K562 (cell line): ENCODE data around the gene LACTB. TPM values are rescaled to one million over a fixed set of nuclear protein-coding genes. Genes with fewer than 3 reads are reported as not detected.

Experiments
- BRF1 ChIP-seq: IDR thresholded peaks from 3 replicates; pipeline ENCODE4 v1.6.1; 2011; ENCODE audit warnings: borderline replicate concordance, mild to moderate bottlenecking; ENCODE audit not compliant: insufficient read length; ENCODE audit errors: extremely low read depth
- CHCHD3 ChIP-seq: fragments of 250-450 bp; sonication (Bioruptor Pico); IDR thresholded peaks from 2 replicates; pipeline ENCODE4 v2.1.2; 2022; ENCODE audit warnings: mild to moderate bottlenecking
- EHMT2 ChIP-seq: fragments of 450-650 bp; IDR thresholded peaks from 2 replicates; pipeline ENCODE4 v1.6.1; 2018; ENCODE audit warnings: antibody characterized with exemption
- FOXM1 ChIP-seq, 2 experiments: fragments of 450-650 bp in 1 of 2; sonication (generic) in 1 of 2; formaldehyde crosslinking in 1 of 2; IDR thresholded peaks; 2 replicates each; pipeline versions ENCODE4 v1.6.1 to v1.9.0; 2017 to 2022; ENCODE audit warnings: low read depth in 2 of 2, mild to moderate bottlenecking in 2 of 2, missing genetic modification reagents in 1 of 2, moderate library complexity in 1 of 2
- NCOA4 ChIP-seq: fragments of 450-650 bp; IDR thresholded peaks from 2 replicates; pipeline ENCODE4 v1.6.1; 2018; ENCODE audit warnings: mild to moderate bottlenecking; ENCODE audit not compliant: partially characterized antibody
- NR2C1 ChIP-seq, 2 experiments: fragments of 450-650 bp; IDR thresholded peaks; 2 replicates each; pipeline ENCODE4 v1.6.1; 2017; ENCODE audit warnings: mild to moderate bottlenecking in 2 of 2, antibody characterized with exemption in 1 of 2, inconsistent platforms in 1 of 2, missing compliant biosample characterization in 1 of 2, missing genetic modification characterization in 1 of 2
- TAL1 ChIP-seq: fragments of 450-650 bp; IDR thresholded peaks from 2 replicates; pipeline ENCODE4 v1.6.1; 2016; ENCODE audit warnings: mild to moderate bottlenecking
- YBX1 ChIP-seq: fragments of 450-650 bp; IDR thresholded peaks from 2 replicates; pipeline ENCODE4 v1.7.1; 2016; ENCODE audit warnings: mild to moderate bottlenecking
- ZNF316 ChIP-seq: fragments of 450-650 bp; IDR thresholded peaks from 2 replicates; pipeline ENCODE4 v1.6.1; 2016
- polyA plus RNA-seq, 8 experiments: library from polyadenylated mRNA; depleted of rRNA in 4 of 8; stranded (reverse) in 5 of 8; unstranded in 3 of 8; fragments of >200 nt; fragmentation: Nextera tagmentation in 2 of 8; fragmentation: Illumina TruSeq in 1 of 8; extraction: Ambion mirVana in 2 of 8; extraction: Trizol in 1 of 8; gene quantifications; 2 replicates each; pipeline versions ENCODE4 v1.2.1 to v1.2.3, GENCODE V29; 2011 to 2014; ENCODE audit warnings: inconsistent platforms in 1 of 8, missing spikeins in 1 of 8
- total RNA-seq, 7 experiments: library from RNA; depleted of rRNA in 6 of 7; stranded (reverse); fragments of >200 nt in 6 of 7; fragmentation: Illumina TruSeq in 2 of 7; extraction: Trizol in 2 of 7; gene quantifications; 2 replicates each; pipeline versions ENCODE4 v1.2.1 to v1.2.3, GENCODE V29; 2011 to 2021; ENCODE audit warnings: low replicate concordance in 1 of 7
- TF ChIP-seq, protein P1 (sequence below): sonication (generic); formaldehyde crosslinking; IDR thresholded peaks from 2 replicates; pipeline ENCODE4 v1.8.1; 2023; ENCODE audit warnings: missing genetic modification reagents, mild to moderate bottlenecking, borderline replicate concordance
- TF ChIP-seq, protein P2 (sequence below): fragments of 250-450 bp; sonication (Bioruptor Pico); IDR thresholded peaks from 2 replicates; pipeline ENCODE4 v1.4.0; 2020
- TF ChIP-seq, protein P3 (sequence below): sonication (generic); IDR thresholded peaks from 2 replicates; pipeline ENCODE4 v1.6.1; 2016
- TF ChIP-seq, protein P4 (sequence below): fragments of 450-650 bp; IDR thresholded peaks from 2 replicates; pipeline ENCODE4 v1.6.1; 2016; ENCODE audit warnings: mild to moderate bottlenecking
- TF ChIP-seq, protein P5 (sequence below): sonication (generic); formaldehyde crosslinking; IDR thresholded peaks from 2 replicates; pipeline ENCODE4 v1.9.0; 2022; ENCODE audit warnings: mild to moderate bottlenecking, missing genetic modification reagents

The LACTB gene
- total and polyA plus RNA-seq, 9 of the 15 experiments (the other 6 are each of a cell fraction or from before 2014, with no cell fraction given) = 3.1 to 15.5 (median 9.8) TPM

DNA sequence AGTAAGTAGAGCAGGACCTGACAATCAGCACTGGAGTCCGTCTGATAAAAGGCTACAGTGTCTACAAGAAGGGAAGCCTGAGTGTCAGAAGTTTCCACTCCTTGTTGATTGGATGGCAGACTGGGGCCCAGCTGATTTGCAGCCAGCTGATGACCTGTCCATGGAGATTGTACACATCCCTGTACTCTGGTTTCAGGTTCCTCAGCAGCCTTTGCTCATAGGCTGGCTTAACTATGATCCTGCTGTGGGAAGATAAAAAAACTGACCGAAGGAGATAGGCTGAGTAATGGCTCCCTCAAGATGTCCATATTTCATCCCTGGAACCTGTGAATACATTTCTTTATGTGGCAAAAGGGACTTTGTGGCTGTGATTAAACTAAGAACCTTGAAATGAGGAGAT is 11.7 kb upstream of the LACTB start (continued):
- TF ChIP-seq, protein P1, sequence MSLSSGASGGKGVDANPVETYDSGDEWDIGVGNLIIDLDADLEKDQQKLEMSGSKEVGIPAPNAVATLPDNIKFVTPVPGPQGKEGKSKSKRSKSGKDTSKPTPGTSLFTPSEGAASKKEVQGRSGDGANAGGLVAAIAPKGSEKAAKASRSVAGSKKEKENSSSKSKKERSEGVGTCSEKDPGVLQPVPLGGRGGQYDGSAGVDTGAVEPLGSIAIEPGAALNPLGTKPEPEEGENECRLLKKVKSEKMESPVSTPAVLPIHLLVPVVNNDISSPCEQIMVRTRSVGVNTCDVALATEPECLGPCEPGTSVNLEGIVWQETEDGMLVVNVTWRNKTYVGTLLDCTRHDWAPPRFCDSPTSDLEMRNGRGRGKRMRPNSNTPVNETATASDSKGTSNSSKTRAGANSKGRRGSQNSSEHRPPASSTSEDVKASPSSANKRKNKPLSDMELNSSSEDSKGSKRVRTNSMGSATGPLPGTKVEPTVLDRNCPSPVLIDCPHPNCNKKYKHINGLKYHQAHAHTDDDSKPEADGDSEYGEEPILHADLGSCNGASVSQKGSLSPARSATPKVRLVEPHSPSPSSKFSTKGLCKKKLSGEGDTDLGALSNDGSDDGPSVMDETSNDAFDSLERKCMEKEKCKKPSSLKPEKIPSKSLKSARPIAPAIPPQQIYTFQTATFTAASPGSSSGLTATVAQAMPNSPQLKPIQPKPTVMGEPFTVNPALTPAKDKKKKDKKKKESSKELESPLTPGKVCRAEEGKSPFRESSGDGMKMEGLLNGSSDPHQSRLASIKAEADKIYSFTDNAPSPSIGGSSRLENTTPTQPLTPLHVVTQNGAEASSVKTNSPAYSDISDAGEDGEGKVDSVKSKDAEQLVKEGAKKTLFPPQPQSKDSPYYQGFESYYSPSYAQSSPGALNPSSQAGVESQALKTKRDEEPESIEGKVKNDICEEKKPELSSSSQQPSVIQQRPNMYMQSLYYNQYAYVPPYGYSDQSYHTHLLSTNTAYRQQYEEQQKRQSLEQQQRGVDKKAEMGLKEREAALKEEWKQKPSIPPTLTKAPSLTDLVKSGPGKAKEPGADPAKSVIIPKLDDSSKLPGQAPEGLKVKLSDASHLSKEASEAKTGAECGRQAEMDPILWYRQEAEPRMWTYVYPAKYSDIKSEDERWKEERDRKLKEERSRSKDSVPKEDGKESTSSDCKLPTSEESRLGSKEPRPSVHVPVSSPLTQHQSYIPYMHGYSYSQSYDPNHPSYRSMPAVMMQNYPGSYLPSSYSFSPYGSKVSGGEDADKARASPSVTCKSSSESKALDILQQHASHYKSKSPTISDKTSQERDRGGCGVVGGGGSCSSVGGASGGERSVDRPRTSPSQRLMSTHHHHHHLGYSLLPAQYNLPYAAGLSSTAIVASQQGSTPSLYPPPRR = no peak
- TF ChIP-seq ZNF316 (no peak), NCOA4 (no peak), CHCHD3 (CRISPR knock-in tag) (no peak), TAL1 (peak; percentile 95), EHMT2 (peak; percentile 18; the same call in 1 of the 2 replicates), NR2C1 (IDR thresholded peaks at IDR 0.05) (peak; percentile 54), NR2C1 (tag; IDR thresholded peaks at IDR 0.05) (peak; percentile 60), YBX1 (no peak), FOXM1 (IDR thresholded peaks at IDR 0.05; ENCODE audit: low read depth) (peak; percentile 83), FOXM1 (CRISPR knock-in tag; IDR thresholded peaks at IDR 0.05; ENCODE audit: low read depth) (no peak), BRF1 (no peak)
- TF ChIP-seq, protein P2, sequence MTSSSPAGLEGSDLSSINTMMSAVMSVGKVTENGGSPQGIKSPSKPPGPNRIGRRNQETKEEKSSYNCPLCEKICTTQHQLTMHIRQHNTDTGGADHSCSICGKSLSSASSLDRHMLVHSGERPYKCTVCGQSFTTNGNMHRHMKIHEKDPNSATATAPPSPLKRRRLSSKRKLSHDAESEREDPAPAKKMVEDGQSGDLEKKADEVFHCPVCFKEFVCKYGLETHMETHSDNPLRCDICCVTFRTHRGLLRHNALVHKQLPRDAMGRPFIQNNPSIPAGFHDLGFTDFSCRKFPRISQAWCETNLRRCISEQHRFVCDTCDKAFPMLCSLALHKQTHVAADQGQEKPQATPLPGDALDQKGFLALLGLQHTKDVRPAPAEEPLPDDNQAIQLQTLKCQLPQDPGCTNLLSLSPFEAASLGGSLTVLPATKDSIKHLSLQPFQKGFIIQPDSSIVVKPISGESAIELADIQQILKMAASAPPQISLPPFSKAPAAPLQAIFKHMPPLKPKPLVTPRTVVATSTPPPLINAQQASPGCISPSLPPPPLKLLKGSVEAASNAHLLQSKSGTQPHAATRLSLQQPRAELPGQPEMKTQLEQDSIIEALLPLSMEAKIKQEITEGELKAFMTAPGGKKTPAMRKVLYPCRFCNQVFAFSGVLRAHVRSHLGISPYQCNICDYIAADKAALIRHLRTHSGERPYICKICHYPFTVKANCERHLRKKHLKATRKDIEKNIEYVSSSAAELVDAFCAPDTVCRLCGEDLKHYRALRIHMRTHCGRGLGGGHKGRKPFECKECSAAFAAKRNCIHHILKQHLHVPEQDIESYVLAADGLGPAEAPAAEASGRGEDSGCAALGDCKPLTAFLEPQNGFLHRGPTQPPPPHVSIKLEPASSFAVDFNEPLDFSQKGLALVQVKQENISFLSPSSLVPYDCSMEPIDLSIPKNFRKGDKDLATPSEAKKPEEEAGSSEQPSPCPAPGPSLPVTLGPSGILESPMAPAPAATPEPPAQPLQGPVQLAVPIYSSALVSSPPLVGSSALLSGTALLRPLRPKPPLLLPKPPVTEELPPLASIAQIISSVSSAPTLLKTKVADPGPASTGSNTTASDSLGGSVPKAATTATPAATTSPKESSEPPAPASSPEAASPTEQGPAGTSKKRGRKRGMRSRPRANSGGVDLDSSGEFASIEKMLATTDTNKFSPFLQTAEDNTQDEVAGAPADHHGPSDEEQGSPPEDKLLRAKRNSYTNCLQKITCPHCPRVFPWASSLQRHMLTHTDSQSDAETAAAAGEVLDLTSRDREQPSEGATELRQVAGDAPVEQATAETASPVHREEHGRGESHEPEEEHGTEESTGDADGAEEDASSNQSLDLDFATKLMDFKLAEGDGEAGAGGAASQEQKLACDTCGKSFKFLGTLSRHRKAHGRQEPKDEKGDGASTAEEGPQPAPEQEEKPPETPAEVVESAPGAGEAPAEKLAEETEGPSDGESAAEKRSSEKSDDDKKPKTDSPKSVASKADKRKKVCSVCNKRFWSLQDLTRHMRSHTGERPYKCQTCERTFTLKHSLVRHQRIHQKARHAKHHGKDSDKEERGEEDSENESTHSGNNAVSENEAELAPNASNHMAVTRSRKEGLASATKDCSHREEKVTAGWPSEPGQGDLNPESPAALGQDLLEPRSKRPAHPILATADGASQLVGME (CRISPR knock-in tag) = no peak
- TF ChIP-seq, protein P3, sequence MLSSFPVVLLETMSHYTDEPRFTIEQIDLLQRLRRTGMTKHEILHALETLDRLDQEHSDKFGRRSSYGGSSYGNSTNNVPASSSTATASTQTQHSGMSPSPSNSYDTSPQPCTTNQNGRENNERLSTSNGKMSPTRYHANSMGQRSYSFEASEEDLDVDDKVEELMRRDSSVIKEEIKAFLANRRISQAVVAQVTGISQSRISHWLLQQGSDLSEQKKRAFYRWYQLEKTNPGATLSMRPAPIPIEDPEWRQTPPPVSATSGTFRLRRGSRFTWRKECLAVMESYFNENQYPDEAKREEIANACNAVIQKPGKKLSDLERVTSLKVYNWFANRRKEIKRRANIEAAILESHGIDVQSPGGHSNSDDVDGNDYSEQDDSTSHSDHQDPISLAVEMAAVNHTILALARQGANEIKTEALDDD = 0 out of 2 replicates have a peak, but pooled peaks have one; percentile 29
- TF ChIP-seq, protein P4, sequence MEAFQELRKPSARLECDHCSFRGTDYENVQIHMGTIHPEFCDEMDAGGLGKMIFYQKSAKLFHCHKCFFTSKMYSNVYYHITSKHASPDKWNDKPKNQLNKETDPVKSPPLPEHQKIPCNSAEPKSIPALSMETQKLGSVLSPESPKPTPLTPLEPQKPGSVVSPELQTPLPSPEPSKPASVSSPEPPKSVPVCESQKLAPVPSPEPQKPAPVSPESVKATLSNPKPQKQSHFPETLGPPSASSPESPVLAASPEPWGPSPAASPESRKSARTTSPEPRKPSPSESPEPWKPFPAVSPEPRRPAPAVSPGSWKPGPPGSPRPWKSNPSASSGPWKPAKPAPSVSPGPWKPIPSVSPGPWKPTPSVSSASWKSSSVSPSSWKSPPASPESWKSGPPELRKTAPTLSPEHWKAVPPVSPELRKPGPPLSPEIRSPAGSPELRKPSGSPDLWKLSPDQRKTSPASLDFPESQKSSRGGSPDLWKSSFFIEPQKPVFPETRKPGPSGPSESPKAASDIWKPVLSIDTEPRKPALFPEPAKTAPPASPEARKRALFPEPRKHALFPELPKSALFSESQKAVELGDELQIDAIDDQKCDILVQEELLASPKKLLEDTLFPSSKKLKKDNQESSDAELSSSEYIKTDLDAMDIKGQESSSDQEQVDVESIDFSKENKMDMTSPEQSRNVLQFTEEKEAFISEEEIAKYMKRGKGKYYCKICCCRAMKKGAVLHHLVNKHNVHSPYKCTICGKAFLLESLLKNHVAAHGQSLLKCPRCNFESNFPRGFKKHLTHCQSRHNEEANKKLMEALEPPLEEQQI = peak; percentile 86
- TF ChIP-seq, protein P5, sequence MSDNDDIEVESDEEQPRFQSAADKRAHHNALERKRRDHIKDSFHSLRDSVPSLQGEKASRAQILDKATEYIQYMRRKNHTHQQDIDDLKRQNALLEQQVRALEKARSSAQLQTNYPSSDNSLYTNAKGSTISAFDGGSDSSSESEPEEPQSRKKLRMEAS (CRISPR knock-in tag) = no peak
